GM18870 (cell line): ENCODE data around the gene PPM1F.

Source experiments
- ATAC-seq: cut with Tn5 transposase; IDR thresholded peaks from one replicate; pipeline ENCODE4 v1.9.1; 2021; ENCODE audit warnings: moderate library complexity; ENCODE audit not compliant: unreplicated experiment

Gene PPM1F, protein sequence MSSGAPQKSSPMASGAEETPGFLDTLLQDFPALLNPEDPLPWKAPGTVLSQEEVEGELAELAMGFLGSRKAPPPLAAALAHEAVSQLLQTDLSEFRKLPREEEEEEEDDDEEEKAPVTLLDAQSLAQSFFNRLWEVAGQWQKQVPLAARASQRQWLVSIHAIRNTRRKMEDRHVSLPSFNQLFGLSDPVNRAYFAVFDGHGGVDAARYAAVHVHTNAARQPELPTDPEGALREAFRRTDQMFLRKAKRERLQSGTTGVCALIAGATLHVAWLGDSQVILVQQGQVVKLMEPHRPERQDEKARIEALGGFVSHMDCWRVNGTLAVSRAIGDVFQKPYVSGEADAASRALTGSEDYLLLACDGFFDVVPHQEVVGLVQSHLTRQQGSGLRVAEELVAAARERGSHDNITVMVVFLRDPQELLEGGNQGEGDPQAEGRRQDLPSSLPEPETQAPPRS

DNA sequence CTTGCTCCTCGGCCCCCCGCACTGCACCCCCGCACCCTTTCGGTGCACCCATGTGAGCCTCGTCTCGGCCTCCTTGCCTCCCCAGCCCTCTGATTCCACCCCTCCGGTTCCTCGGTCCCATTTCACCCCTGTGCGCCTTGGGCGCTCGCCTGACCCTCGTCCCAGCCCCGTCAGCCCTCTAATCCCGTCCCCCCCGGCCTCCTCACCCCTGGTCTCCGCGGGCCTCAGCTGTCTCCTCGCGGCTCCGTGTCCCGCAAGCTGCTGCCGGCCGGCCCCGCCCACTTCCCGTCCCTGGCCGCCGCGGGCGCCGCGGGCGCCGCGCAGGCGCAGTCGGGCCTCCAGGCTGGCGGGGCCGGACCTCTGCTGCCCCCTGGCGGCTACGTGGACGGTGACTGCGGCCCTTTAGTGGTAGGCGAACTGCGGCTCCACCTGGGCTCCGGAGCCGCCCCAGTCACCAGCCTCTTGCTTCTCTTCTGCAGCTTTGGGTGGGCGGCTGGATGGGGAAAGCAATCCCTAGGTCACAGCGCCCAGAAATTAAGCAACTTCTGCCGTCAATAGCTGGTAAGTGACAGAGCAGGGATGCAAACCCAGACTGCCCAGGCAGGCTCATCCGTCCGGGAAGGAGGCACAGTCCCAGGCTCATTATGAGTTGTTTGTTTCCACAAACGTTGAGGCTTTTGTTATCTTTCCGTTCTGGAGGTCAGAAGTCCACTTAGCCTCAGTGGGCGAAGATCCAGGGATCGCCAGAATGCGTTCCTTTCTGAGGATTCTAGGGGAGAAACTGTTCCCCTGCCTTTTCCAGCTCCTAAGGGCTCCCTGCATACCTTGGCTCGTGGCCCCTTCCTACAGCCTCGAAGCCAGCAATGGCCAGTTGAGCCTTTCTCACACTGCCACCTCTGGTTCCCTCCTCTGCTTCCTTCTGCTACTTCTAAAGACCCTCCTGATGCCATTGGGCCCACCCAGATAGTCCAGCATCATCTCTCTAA lies at the start of gene PPM1F:
Gene PPM1F (minus strand): TSS at position 263 of the 986 bp plus-strand sequence. CDS start 6,800 bp downstream, outside the sequence.
- no peak for ATAC-seq

DNA sequence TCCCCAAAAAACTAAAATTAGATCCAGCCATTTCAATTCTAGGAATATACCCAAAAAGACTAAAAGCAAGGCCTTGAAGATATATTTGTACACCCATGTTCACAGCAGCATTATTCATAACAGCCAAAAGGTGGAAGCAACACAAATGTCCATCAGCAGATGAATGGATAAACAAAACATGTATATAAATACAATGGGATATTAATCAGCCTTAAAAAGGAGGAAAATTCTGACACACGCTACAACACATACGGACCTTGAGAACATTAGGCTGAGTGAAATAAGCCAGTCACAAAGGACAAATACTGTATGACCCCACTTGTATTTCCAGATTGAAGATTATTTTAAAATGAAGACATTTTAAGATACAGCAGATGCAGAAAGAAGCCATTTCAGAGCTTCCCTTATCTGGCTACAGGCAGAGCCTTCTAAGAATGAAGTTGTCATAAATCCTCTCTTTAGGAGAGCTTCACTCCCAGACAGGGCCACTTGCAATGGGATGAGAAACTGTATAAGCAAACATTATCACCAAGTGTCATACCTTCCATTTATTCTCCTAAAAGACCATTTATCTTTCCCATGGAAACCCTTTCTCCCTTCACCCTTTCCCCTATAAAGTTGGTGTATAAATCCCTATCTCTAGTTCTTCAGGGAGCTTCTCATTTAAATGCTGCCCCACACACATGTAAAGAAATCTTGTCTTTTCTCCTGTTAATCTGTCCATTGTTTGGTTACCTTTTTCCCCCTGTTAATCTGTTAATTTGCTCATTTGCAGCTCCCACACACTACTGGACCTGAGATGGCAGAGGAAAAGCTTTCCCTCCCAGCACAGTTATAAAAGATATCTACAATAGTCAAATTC lies 49.2 kb upstream of the PPM1F start:
- no peak for ATAC-seq

DNA sequence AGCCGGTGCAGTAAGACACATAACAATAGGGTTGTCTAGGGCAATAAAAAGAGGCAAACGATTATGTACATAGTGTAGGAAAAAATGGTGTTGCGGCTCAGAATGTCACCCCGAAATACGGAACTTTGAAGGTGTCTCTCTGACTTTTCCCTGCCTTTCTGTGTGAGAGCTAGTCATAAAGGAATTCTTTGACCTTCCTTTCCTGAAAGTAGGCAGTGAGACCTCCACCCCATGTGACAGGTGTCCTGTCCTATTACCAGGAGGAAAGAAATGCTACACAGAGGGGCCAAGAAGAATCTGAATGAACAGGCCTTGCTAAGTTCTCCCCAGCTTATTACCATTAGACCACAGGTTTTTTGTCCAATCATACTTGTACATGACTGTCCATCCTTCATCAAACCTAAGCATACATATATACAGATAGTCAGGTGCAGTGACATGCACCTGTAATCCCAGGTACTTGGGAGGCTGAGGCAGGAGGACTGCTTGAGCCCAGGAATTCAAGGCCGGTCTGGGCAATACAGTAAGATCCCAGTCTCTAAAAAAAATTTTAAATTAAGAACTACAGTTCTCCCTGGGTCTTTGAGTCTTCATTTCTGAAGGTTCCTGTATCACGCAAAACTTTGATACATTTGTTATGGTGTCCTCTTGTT lies 46.1 kb upstream of the PPM1F start:
- no peak for ATAC-seq

GRCh38 chr22:21996175-21996720 lies 43.6 kb upstream of the PPM1F start:
- no peak for ATAC-seq

- no peak for ATAC-seq
These were observed 43.0 kb upstream of the PPM1F start for GRCh38 chr22:21995660-21996059.

- no peak for ATAC-seq
These were observed 42.3 kb upstream of the PPM1F start for GRCh38 chr22:21994881-21995444.

DNA sequence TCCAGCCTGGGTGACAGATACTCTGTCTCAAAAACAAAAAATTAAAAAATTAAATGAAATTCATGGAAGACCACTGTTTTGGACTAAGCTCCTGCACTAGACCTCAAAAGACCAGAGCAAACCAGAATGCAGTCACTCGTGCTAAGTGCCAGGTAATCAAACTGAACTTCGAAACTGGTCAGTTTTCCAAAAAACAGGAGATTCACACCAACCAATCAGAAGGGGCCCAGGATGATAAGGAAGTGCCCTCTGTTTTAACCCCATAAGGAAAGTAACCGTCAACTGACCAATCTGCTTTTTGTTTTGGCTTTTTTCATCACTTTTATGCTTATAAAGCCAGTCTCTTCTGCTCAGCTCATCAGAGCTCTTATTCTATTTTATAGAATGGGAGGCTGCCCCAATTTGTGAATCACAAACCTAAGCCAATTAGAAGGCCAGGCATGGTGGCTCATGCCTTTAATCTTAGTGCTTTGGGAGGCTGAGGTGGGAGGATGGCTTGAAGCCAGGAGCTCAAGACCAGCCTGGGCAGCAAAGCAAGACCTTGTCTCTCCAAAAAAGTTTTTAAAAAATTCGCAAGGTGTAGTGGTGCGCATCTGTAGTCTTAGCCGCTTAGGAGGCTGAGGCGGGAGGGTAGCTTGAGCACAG lies 40.1 kb upstream of the PPM1F start:
- no peak for ATAC-seq

DNA sequence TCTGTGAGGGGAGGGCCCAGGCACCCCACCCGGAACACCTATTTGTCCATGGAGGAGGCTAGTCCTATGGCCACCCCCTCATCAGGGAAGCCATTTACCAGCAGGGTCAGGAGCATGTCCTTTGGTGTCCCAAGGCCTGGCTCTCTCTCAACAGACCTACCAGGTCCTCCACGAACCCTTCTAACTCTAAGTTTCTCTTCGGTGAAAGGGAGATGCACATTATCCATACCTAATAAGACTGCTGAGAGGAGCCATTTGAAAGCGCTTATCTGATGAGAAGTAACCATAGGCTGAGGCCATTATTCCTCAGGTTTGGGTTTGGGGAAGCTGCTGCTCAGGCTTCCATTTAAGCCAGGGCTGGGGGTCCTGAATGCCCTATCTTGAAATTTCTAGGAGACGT lies 39.1 kb upstream of the PPM1F start:
- no peak for ATAC-seq

DNA sequence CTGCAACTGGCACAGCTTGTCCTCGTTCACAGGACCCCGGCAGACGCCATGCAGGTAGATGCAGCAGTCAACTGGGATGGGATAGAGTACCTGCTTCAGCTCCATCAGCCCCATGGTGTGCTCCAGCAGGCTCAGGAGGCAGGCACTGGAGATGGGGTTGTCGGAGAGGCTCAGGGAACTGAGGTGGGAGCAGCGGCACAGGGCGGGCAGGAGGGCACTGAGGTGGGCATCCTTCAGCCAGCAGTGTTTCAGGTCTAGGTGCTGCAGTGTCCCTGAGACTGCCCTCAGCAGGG lies 38.6 kb upstream of the PPM1F start:
- no peak for ATAC-seq

- no peak for ATAC-seq
These were observed 38.0 kb upstream of the PPM1F start for GRCh38 chr22:21990445-21991303.

- no peak for ATAC-seq
These were observed 36.4 kb upstream of the PPM1F start for GRCh38 chr22:21989049-21989448.

GRCh38 chr22:21985214-21985613 lies 32.6 kb upstream of the PPM1F start:
- ATAC-seq = no peak

DNA sequence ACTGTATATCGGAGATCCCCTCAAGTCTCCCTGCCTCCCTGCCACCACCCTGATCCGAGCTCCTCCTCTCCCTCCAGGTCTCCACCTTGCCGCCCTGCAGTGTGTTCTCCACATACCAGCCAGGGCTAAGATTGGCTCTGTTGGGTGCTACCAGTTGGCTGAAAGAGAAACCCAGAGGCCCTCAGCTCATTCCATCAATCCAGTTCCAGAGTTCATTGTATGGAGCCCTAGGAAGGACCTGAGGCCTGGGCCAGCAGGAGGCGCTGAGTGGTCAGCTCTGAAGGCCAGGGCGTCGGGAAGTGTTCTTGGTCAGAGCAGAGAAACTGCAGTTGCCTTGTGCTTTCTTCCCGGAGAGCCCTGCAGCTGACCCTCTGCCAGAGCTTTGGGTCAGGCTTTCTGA lies 32.1 kb upstream of the PPM1F start:
- ATAC-seq = no peak

DNA sequence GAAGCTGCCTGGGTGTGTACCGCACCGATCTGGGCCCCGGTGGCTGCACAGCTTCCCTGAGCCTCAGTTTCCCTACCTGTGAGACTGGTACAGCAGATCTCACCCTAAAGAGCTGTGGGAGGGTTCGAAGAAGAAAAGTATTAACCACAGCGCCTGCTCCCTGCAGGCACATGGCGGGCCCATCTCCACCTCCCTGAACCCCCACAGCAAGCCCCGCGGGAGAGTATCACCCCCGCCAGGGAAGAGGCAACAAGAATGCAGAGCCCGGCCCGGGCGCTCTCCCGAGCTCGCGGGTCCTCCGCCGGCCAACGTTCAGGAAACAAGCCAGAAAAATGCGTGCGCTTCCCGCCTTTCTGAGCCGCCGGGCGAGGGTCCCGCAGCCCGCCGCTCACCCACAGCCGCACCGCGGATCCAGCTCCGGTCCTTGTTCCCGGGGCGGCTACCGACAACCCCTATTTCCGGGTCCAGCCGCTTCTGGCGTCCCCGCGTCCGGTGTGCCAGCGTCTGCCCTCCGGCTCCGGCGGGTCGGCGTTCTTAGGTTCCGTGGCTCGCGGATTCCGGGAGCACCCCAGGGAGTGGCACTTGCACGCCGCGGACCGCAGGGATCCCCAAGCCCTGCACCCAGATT lies 29.8 kb upstream of the PPM1F start, which contains the start of gene TOP3B:
Gene TOP3B (minus strand): TSS at position 450 of the 628 bp plus-strand sequence. CDS start 7,078 bp downstream, outside the sequence.
- no peak for ATAC-seq

DNA sequence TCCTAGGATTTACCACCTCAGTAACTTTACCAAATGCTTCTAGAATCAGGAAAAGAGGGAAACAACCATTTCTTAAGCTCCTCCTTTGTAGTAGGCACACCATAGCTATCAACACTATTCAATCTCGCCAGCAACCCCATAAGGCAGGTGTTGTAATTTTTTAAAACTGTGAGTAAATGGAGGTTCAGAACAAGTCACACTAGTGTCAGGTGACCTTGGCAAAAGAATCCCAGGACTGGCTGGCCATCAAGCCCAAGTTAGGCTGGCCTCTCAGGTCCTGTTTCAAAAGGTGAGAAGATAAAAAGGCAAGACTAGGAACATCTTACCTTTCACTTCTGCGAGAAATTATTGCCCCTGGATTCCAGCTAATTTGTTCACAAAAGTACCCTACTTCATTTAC lies 29.2 kb upstream of the PPM1F start:
- ATAC-seq = no peak

- no peak for ATAC-seq
These were observed 27.9 kb upstream of the PPM1F start for GRCh38 chr22:21980547-21980946.

GRCh38 chr22:21978564-21979386 lies 26.1 kb upstream of the PPM1F start:
- ATAC-seq = no peak
